ENCODE measurements around the gene PCLO.
"Not testable (repeated sequence)": the region's sequence is repeated elsewhere in the genome, so short reads cannot be mapped to it uniquely, and the experiment has no call there.

PCLO gene

GRCh38 chr7:82959528-82959927 is 203.2 kb downstream of the PCLO start:
- no peak for DNase-seq

GRCh38 chr7:82957521-82957920 is 205.2 kb downstream of the PCLO start:
- no peak for DNase-seq

- no peak for DNase-seq
Observed at GRCh38 chr7:82953324-82954027, 209.2 kb downstream of the PCLO start.

- no peak for DNase-seq
Observed at GRCh38 chr7:82950436-82950835, 212.2 kb downstream of the PCLO start.

- DNase-seq = no peak
Observed at GRCh38 chr7:82945480-82945879, 217.2 kb downstream of the PCLO start.

- no peak for DNase-seq
Observed at GRCh38 chr7:82945056-82945455, 217.6 kb downstream of the PCLO start.

- DNase-seq = no peak
Observed at GRCh38 chr7:82932516-82932915, 230.2 kb downstream of the PCLO start.

- DNase-seq = no peak
Observed at GRCh38 chr7:82926477-82926876, 236.2 kb downstream of the PCLO start.

GRCh38 chr7:82925331-82925730 is 237.4 kb downstream of the PCLO start:
- DNase-seq = no peak

- no peak for DNase-seq
Observed at GRCh38 chr7:82906502-82906901, 256.2 kb downstream of the PCLO start.

- no peak for DNase-seq
Observed at GRCh38 chr7:82904871-82905270, 257.8 kb downstream of the PCLO start.

- DNase-seq = not testable (repeated sequence)
Observed at GRCh38 chr7:82901098-82901497, 261.6 kb downstream of the PCLO start.

GRCh38 chr7:82897500-82897899 is 265.2 kb downstream of the PCLO start:
- DNase-seq = no peak

- DNase-seq = not testable (repeated sequence)
Observed at GRCh38 chr7:82894341-82894740, 268.3 kb downstream of the PCLO start.

- DNase-seq = no peak
Observed at GRCh38 chr7:82886324-82886723, 276.4 kb downstream of the PCLO start.

GRCh38 chr7:82865856-82866255 is 296.8 kb downstream of the PCLO start:
- no peak for DNase-seq

- DNase-seq = peak; percentile 72
Observed at GRCh38 chr7:82859106-82859850, 303.4 kb downstream of the PCLO start.

- DNase-seq = no peak
Observed at GRCh38 chr7:82851121-82851520, 311.6 kb downstream of the PCLO start.

GRCh38 chr7:82841828-82842227 is 320.9 kb downstream of the PCLO start:
- DNase-seq = no peak

GRCh38 chr7:82840061-82840460 is 322.6 kb downstream of the PCLO start:
- no peak for DNase-seq

GRCh38 chr7:82839555-82839954 is 323.1 kb downstream of the PCLO start:
- peak; percentile 51 for DNase-seq

- no peak for DNase-seq
Observed at GRCh38 chr7:82839063-82839462, 323.6 kb downstream of the PCLO start.

GRCh38 chr7:82838314-82838713 is 324.4 kb downstream of the PCLO start:
- DNase-seq = no peak

- DNase-seq = no peak
Observed at GRCh38 chr7:82823073-82823472, 339.6 kb downstream of the PCLO start.

GRCh38 chr7:82821037-82821436 is 341.6 kb downstream of the PCLO start:
- no peak for DNase-seq
